CD4-positive, alpha-beta T cell (primary cell): ENCODE measurements around the gene DTNBP1. TPM values are rescaled to one million over a fixed set of nuclear protein-coding genes. Genes with fewer than 3 reads are reported as not detected.

Experiments
- ATAC-seq: fragments of 200-7000 bp; cut with Tn5 transposase; one replicate; pipeline ENCODE4 v1.10.0; 2022; ENCODE audit warnings: mild to moderate bottlenecking; ENCODE audit not compliant: poor library complexity
- CTCF ChIA-PET: fragments of 350-600 bp; sonication (Branson Sonifier 250); formaldehyde crosslinking; loops from one replicate; lab custom pipeline; 2021; ENCODE audit warnings: antibody characterized with exemption, inconsistent platforms; lab: Charles Lee
- POLR2A ChIA-PET: fragments of 350-600 bp; sonication (Branson Sonifier 250); formaldehyde crosslinking; loops from one replicate; lab custom pipeline; 2021; ENCODE audit warnings: antibody characterized with exemption, inconsistent platforms; lab: Charles Lee
- DNase-seq, 14 experiments: peaks; one replicate each; pipeline ENCODE4 v3.0.0-alpha.2; 2013 to 2020; ENCODE audit warnings: mixed read lengths in 2 of 14
- H3K27ac ChIP-seq, 2 donors: one replicate each; pipeline versions ENCODE4 v1.5.1 to v1.7.0; 2013; ENCODE audit warnings: low read length in 2 of 2, low read depth in 1 of 2, mild to moderate bottlenecking in 1 of 2
- H3K27me3 ChIP-seq, 2 experiments: 1 replicate in 1 of 2; 2 replicates in 1 of 2; pipeline versions ENCODE4 v1.6.1 to v1.7.0; 2013; ENCODE audit warnings: low read length in 2 of 2, control low read depth in 1 of 2, mild to moderate bottlenecking in 1 of 2, moderate library complexity in 1 of 2; ENCODE audit not compliant: insufficient read depth in 2 of 2, control insufficient read depth in 1 of 2
- H3K36me3 ChIP-seq: one replicate; pipeline ENCODE4 v1.6.1; 2013; ENCODE audit warnings: low read length, control low read depth; ENCODE audit not compliant: insufficient read depth
- H3K4me1 ChIP-seq: one replicate; pipeline ENCODE4 v1.6.1; 2013; ENCODE audit warnings: low read length, control low read depth; ENCODE audit not compliant: insufficient read depth
- H3K4me3 ChIP-seq: one replicate; pipeline ENCODE4 v1.5.1; 2013; ENCODE audit warnings: mild to moderate bottlenecking, low read length, moderate library complexity
- H3K9me3 ChIP-seq, 2 experiments: 1 replicate in 1 of 2; 2 replicates in 1 of 2; pipeline versions ENCODE4 v1.6.1 to v1.7.0; 2013; ENCODE audit warnings: low read length in 2 of 2, mild to moderate bottlenecking in 2 of 2, control low read depth in 1 of 2, moderate library complexity in 1 of 2; ENCODE audit not compliant: control insufficient read depth in 1 of 2, insufficient read depth in 1 of 2
- H3K27ac Mint-ChIP-seq: one replicate; pipeline ENCODE4 v1.8.0; 2020; ENCODE audit warnings: mixed read lengths
- H3K27me3 Mint-ChIP-seq: one replicate; pipeline ENCODE4 v1.8.0; 2021; ENCODE audit warnings: mixed read lengths
- H3K36me3 Mint-ChIP-seq: one replicate; pipeline ENCODE4 v1.8.0; 2021; ENCODE audit warnings: low read depth, mixed read lengths
- H3K4me1 Mint-ChIP-seq: one replicate; pipeline ENCODE4 v1.8.0; 2021; ENCODE audit warnings: low read depth, mixed read lengths
- H3K4me3 Mint-ChIP-seq: one replicate; pipeline ENCODE4 v1.8.0; 2020; ENCODE audit warnings: mild to moderate bottlenecking, mixed read lengths
- H3K9me3 Mint-ChIP-seq: one replicate; pipeline ENCODE4 v1.8.0; 2020; ENCODE audit warnings: mixed read lengths
- intact Hi-C, 2 experiments: fragments of 100-400 bp; cut with DNase I in 1 of 2; cut with micrococcal nuclease in 1 of 2; formaldehyde crosslinking; loops; one replicate each; pipeline versions ENCODE4 v1.15.1 to v1.9.0; 2023 to 2025; cut with DNase I, micrococcal nuclease
- total RNA-seq, 174 experiments: library from RNA in 2 of 174; stranded (reverse) in 2 of 174; gene quantifications; one replicate each; pipeline ENCODE4 v1.2.3 and lab custom pipeline; 2021 to 2026
- TF ChIP-seq, protein P1 (sequence below): fragments of 200-600 bp; IDR thresholded peaks from one replicate; pipeline ENCODE4 v1.8.0; 2022; ENCODE audit warnings: antibody characterized with exemption, mild to moderate bottlenecking

The DTNBP1 gene
- total RNA-seq, 2 experiments from 2014 or later, result 14.5 to 14.7 TPM

DNA sequence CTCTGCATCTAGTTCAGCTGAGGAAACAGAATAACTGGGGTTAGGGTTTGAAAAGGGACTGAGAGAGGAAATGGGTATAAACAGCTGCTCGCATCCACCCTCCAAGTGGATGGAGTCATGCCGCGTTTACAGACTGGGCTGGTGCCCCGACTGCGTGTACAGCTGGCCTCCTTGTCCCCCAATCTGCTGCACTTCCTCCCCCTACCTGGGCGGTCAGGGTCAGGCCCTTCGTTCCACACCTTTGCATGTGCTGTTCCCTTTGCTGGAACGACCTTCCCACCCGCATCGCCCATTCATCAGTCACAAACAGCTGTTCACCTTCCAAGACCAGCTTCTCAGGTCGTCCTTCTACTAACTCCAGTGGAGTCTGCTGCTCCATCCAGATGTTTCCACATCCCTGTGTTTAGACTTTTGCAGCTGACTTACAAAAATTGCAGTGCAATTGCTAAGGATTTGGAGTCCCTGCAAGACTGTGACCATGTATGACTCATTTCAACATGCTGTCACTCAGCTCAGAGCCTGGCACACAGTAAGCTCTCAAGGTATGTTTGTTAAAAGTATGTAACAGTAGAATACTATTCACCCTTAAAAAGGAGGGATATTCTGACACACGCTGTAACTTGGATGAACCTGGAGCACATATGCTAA, 129.3 kb downstream of the DTNBP1 start:
- POLR2A ChIA-PET, result no interaction called here
- H3K36me3 ChIP-seq, result peaks cover 45% of the 10 kb centered on the region
- no peak overlapping the region for H3K27ac ChIP-seq
- H3K9me3 Mint-ChIP-seq, result no peaks in the 10 kb centered on the region
- CTCF ChIA-PET, result no interaction called here
- no peak overlapping the region for H3K4me3 ChIP-seq
- peaks cover 57% of the 10 kb centered on the region for H3K36me3 Mint-ChIP-seq
- H3K27ac Mint-ChIP-seq, result peak overlapping the region; percentile 56
- H3K4me1 Mint-ChIP-seq, result peaks cover 16% of the 10 kb centered on the region
- ATAC-seq, result no peak
- H3K27me3 Mint-ChIP-seq, result no peaks in the 10 kb centered on the region
- no peaks in the 10 kb centered on the region for H3K9me3 ChIP-seq
- peaks cover 4% of the 10 kb centered on the region for H3K4me1 ChIP-seq
- no peak for DNase-seq
- intact Hi-C loops, result no loop called here
- TF ChIP-seq, protein P1, sequence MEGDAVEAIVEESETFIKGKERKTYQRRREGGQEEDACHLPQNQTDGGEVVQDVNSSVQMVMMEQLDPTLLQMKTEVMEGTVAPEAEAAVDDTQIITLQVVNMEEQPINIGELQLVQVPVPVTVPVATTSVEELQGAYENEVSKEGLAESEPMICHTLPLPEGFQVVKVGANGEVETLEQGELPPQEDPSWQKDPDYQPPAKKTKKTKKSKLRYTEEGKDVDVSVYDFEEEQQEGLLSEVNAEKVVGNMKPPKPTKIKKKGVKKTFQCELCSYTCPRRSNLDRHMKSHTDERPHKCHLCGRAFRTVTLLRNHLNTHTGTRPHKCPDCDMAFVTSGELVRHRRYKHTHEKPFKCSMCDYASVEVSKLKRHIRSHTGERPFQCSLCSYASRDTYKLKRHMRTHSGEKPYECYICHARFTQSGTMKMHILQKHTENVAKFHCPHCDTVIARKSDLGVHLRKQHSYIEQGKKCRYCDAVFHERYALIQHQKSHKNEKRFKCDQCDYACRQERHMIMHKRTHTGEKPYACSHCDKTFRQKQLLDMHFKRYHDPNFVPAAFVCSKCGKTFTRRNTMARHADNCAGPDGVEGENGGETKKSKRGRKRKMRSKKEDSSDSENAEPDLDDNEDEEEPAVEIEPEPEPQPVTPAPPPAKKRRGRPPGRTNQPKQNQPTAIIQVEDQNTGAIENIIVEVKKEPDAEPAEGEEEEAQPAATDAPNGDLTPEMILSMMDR, result no peak
- no peaks in the 10 kb centered on the region for H3K27me3 ChIP-seq
- H3K4me3 Mint-ChIP-seq, result no peak overlapping the region

DNA sequence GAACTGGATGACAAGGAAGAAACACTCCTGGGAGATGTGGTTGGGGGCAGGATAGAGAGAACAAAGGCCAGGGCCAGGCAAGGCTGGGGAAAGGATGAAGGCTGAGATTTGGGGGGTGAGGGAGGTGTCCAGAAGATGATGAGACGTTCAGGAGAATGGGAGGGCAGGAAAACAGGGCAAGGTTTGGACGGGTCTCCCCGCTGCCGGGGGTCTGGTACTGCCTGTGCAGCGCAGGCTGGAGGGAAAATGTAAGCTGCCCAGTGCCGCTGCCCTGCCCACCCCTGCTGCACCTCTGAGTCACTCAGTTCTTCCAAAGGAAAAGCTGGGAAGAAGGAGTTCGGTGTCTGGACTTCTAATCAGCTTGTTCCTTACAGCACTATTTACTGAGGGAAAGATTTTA, 130.9 kb downstream of the DTNBP1 start:
- Histone ChIP-seq H3K27ac (no peak overlapping the region), H3K4me3 (no peak overlapping the region), H3K4me1 (peaks cover 4% of the 10 kb centered on the region), H3K9me3 (no peaks in the 10 kb centered on the region), H3K27me3 (no peaks in the 10 kb centered on the region), H3K36me3 (peaks cover 46% of the 10 kb centered on the region)
- no peaks in the 10 kb centered on the region for H3K9me3 Mint-ChIP-seq
- H3K4me1 Mint-ChIP-seq, result peaks cover 24% of the 10 kb centered on the region
- peaks cover 72% of the 10 kb centered on the region for H3K36me3 Mint-ChIP-seq
- ChIA-PET POLR2A (no interaction called here), CTCF (no interaction called here)
- H3K4me3 Mint-ChIP-seq, result no peak overlapping the region
- H3K27ac Mint-ChIP-seq, result no peak overlapping the region
- DNase-seq, result no peak
- ATAC-seq, result no peak
- intact Hi-C loops, result no loop called here
- TF ChIP-seq, protein P1, result no peak
- no peaks in the 10 kb centered on the region for H3K27me3 Mint-ChIP-seq

DNA sequence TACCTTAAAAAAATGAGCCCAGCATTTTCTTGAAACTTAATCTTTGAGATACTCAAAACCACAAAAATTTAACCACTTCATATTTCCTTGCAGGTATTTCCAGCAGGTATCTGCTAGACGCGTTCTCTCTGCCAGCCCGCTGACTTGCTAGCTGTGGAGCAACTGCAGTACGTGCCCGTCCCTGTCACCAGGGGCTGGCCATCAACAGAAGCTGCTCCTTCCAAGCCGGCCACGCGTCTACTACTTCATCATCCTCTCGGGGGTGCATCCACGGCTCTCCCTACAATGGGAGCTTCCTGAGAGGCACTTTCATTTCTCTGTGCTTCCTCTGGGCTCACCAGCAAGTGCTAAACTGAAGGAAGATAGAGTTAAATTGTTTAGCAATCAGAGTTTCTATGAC, 132.4 kb downstream of the DTNBP1 start:
- TF ChIP-seq, protein P1, result no peak
- H3K4me1 Mint-ChIP-seq, result peaks cover 38% of the 10 kb centered on the region
- Histone ChIP-seq H3K36me3 (peaks cover 56% of the 10 kb centered on the region), H3K27me3 (no peaks in the 10 kb centered on the region), H3K27ac (no peak overlapping the region), H3K4me3 (no peak overlapping the region), H3K9me3 (peaks cover 0 to 5% of the 10 kb centered on the region in 2 experiments), H3K4me1 (peaks cover 5% of the 10 kb centered on the region)
- H3K4me3 Mint-ChIP-seq, result peak overlapping the region; percentile 20
- peaks cover 88% of the 10 kb centered on the region for H3K36me3 Mint-ChIP-seq
- H3K27ac Mint-ChIP-seq, result peak overlapping the region; percentile 66
- intact Hi-C loops, result no loop called here
- CTCF ChIA-PET, result no interaction called here
- no peaks in the 10 kb centered on the region for H3K9me3 Mint-ChIP-seq
- DNase-seq, result peak in 1 of 14 experiments; percentile 14
- no peak for ATAC-seq
- H3K27me3 Mint-ChIP-seq, result no peaks in the 10 kb centered on the region
- POLR2A ChIA-PET, result no interaction called here
